ENCODE measurements around the gene TRIM38.

The TRIM38 gene

GRCh38 chr6:26017632-26017966, 55.0 kb downstream of the TRIM38 start:
- no peaks in the 10 kb centered on the region for H3K4me1 ChIP-seq (ENCODE audit: control insufficient read depth, insufficient read depth, low read length)
- H3K9me3 ChIP-seq (ENCODE audit: control insufficient read depth, insufficient read depth, low read depth, low read length) = no peaks in the 10 kb centered on the region
- H3K36me3 ChIP-seq (ENCODE audit: control insufficient read depth in 2 of 2, insufficient read depth in 1 of 2, low read length in 2 of 2) = no peaks in the 10 kb centered on the region
- ChIA-PET CTCF (interaction anchor here (1.0 to 17.8 kb wide), 5 partner anchors 8 to 116 kb away, joined by 3 to 198 read pairs (median 24); no protein-coding TSS in a partner anchor), POLR2A (interaction anchor here (1.1 to 8.9 kb wide), 3 partner anchors 9 to 25 kb away, joined by 6 to 336 read pairs (median 10); a partner anchor contains a TSS)
- no peak overlapping the region for H3K27ac ChIP-seq (ENCODE audit: extremely low read depth, low read depth, low read length)
- peak overlapping the region; percentile 17; the same call in 1 of the 2 replicates for H3K4me3 ChIP-seq (ENCODE audit: low read depth, low read length)
- TF ChIP-seq ZNF280C (tag by site-specific recombination; IDR thresholded peaks at IDR 0.05) (no peak), PRDM4 (tag by site-specific recombination; IDR thresholded peaks at IDR 0.05) (no peak), ZNF48 (tag by site-specific recombination; IDR thresholded peaks at IDR 0.05) (no peak), ZNF302 (tag by site-specific recombination; IDR thresholded peaks at IDR 0.05; ENCODE audit: low read depth) (no peak), ZNF157 (tag by site-specific recombination; IDR thresholded peaks at IDR 0.05) (no peak), TRIM28 (IDR thresholded peaks at IDR 0.05; ENCODE audit: borderline replicate concordance, low read length) (no peak), RBAK (tag by site-specific recombination; IDR thresholded peaks at IDR 0.05) (no peak), ZNF473 (tag by site-specific recombination; IDR thresholded peaks at IDR 0.05) (no peak), GLIS2 (tag by site-specific recombination; IDR thresholded peaks at IDR 0.05) (no peak), ZXDB (tag by site-specific recombination; IDR thresholded peaks at IDR 0.05) (no peak), BCL11A (tag by site-specific recombination; IDR thresholded peaks at IDR 0.05; ENCODE audit: low read depth) (no peak), INSM2 (tag by site-specific recombination; IDR thresholded peaks at IDR 0.05) (no peak), ZNF223 (tag by site-specific recombination; IDR thresholded peaks at IDR 0.05) (no peak), ZFP69B (tag by site-specific recombination; IDR thresholded peaks at IDR 0.05) (no peak), ZBTB1 (tag by site-specific recombination; IDR thresholded peaks at IDR 0.05) (no peak), ZNF792 (tag by site-specific recombination; IDR thresholded peaks at IDR 0.05) (no peak), ZNF830 (tag by site-specific recombination; IDR thresholded peaks at IDR 0.05; ENCODE audit: low read depth) (no peak), ZNF26 (tag by site-specific recombination; IDR thresholded peaks at IDR 0.05) (no peak)

- ChIA-PET POLR2A (interaction anchor here (0.7 to 8.9 kb wide), 7 partner anchors 12 to 204 kb away, joined by 6 to 336 read pairs (median 24); a partner anchor contains a TSS), CTCF (interaction anchor here (0.6 to 17.8 kb wide), 6 partner anchors 9 to 230 kb away, joined by 3 to 198 read pairs (median 4); partner anchors contain the start of gene HFE)
- Histone ChIP-seq H3K4me3 (ENCODE audit: low read depth, low read length) (no peak overlapping the region), H3K36me3 (ENCODE audit: control insufficient read depth in 2 of 2, insufficient read depth in 1 of 2, low read length in 2 of 2) (no peaks in the 10 kb centered on the region), H3K4me1 (ENCODE audit: control insufficient read depth, insufficient read depth, low read length) (no peaks in the 10 kb centered on the region), H3K9me3 (ENCODE audit: control insufficient read depth, insufficient read depth, low read depth, low read length) (no peaks in the 10 kb centered on the region), H3K27ac (ENCODE audit: extremely low read depth, low read depth, low read length) (no peak overlapping the region)
- TF ChIP-seq FEZF1 (tag by site-specific recombination; IDR thresholded peaks at IDR 0.05) (no peak), ZNF280D (tag by site-specific recombination; IDR thresholded peaks at IDR 0.05) (no peak), ZNF214 (tag by site-specific recombination; IDR thresholded peaks at IDR 0.05; ENCODE audit: borderline replicate concordance) (no peak), ZNF175 (tag by site-specific recombination; IDR thresholded peaks at IDR 0.05) (no peak), ZNF776 (tag by site-specific recombination; IDR thresholded peaks at IDR 0.05; ENCODE audit: borderline replicate concordance) (no peak), ZNF211 (tag by site-specific recombination; IDR thresholded peaks at IDR 0.05; ENCODE audit: low read depth) (no peak), SP3 (tag by site-specific recombination; IDR thresholded peaks at IDR 0.05) (no peak), KLF16 (tag by site-specific recombination; IDR thresholded peaks at IDR 0.05) (no peak)
Measured at GRCh38 chr6:26019261-26019830, 56.7 kb downstream of the TRIM38 start.
